Duodenal mucosa (tissue), 2 donors: ENCODE data around the gene TCEAL3.

ENCODE experiments used
- H3K27ac ChIP-seq: one replicate; pipeline ENCODE4 v1.7.0; 2013; ENCODE audit warnings: low read depth, low read length
- H3K27me3 ChIP-seq, 2 donors: one replicate each; pipeline ENCODE4 v1.7.0; 2013; ENCODE audit warnings: low read length in 2 of 2, control low read depth in 1 of 2; ENCODE audit not compliant: insufficient read depth in 2 of 2, control insufficient read depth in 1 of 2
- H3K36me3 ChIP-seq, 2 donors: one replicate each; pipeline ENCODE4 v1.7.0; 2013; ENCODE audit warnings: low read length in 2 of 2, control low read depth in 1 of 2; ENCODE audit not compliant: insufficient read depth in 2 of 2, control insufficient read depth in 1 of 2
- H3K4me1 ChIP-seq, 2 donors: one replicate each; pipeline ENCODE4 v1.7.0; 2013; ENCODE audit warnings: low read length in 2 of 2, control low read depth in 1 of 2; ENCODE audit not compliant: insufficient read depth in 2 of 2, control insufficient read depth in 1 of 2
- H3K4me3 ChIP-seq, 2 donors: one replicate each; pipeline ENCODE4 v1.7.0; 2013; ENCODE audit warnings: low read length in 2 of 2, low read depth in 1 of 2
- H3K9ac ChIP-seq, 2 donors: one replicate each; pipeline ENCODE4 v1.7.0; 2013; ENCODE audit warnings: low read length in 2 of 2, low read depth in 1 of 2
- H3K9me3 ChIP-seq, 2 donors: one replicate each; pipeline ENCODE4 v1.7.0; 2013; ENCODE audit warnings: low read length in 2 of 2, control low read depth in 1 of 2; ENCODE audit not compliant: control insufficient read depth in 1 of 2

Gene TCEAL3, protein sequence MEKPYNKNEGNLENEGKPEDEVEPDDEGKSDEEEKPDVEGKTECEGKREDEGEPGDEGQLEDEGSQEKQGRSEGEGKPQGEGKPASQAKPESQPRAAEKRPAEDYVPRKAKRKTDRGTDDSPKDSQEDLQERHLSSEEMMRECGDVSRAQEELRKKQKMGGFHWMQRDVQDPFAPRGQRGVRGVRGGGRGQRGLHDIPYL

GRCh38 chrX:103607364-103608305 lies at the start of gene TCEAL3:
Gene TCEAL3, plus strand, starts transcription at chrX:103607963. Its CDS starts 1,102 bp downstream, at chrX:103609065.
- no peaks in the 10 kb centered on the region for H3K36me3 ChIP-seq
- peak within 1 kb of the TSS; percentile 55 to 63 for H3K9ac ChIP-seq
- H3K4me3 ChIP-seq = peak within 1 kb of the TSS; percentile 61 to 63
- H3K27me3 ChIP-seq = no peaks in the 10 kb centered on the region
- peaks cover 0 to 3% of the 10 kb centered on the region in 2 donors for H3K4me1 ChIP-seq
- H3K9me3 ChIP-seq = no peaks in the 10 kb centered on the region
- peak within 1 kb of the TSS; percentile 56 for H3K27ac ChIP-seq

DNA sequence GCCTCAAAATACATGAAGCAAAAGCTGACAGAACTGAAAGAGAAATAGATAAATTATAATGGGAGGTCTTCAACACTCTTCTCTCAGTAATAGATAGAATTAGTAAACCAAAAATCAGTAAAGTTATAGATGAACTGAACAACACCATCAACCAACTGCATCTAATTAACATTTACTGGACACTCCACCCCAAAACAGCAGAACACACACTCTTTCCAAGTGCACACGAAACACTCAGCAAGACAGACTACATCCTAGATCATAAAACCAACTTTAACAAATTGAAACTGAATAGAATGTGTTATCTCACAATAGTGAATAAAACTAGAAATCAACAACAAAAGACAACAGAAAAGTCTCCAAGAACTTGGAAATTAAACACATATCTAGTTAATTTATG lies 47.5 kb upstream of the TCEAL3 start:
- Histone ChIP-seq H3K27ac (no peak overlapping the region), H3K36me3 (no peaks in the 10 kb centered on the region), H3K9me3 (no peaks in the 10 kb centered on the region), H3K27me3 (no peaks in the 10 kb centered on the region), H3K9ac (no peak overlapping the region), H3K4me3 (no peak overlapping the region), H3K4me1 (no peaks in the 10 kb centered on the region)

GRCh38 chrX:103562801-103563200 lies 45.0 kb upstream of the TCEAL3 start:
- no peak overlapping the region for H3K9ac ChIP-seq
- H3K9me3 ChIP-seq = no peaks in the 10 kb centered on the region
- H3K4me1 ChIP-seq = no peaks in the 10 kb centered on the region
- no peak overlapping the region for H3K4me3 ChIP-seq
- H3K27ac ChIP-seq = no peak overlapping the region
- no peaks in the 10 kb centered on the region for H3K36me3 ChIP-seq
- no peaks in the 10 kb centered on the region for H3K27me3 ChIP-seq

- H3K4me3 ChIP-seq = no peak overlapping the region
- no peaks in the 10 kb centered on the region for H3K4me1 ChIP-seq
- no peak overlapping the region for H3K27ac ChIP-seq
- no peak overlapping the region for H3K9ac ChIP-seq
- no peaks in the 10 kb centered on the region for H3K27me3 ChIP-seq
- no peaks in the 10 kb centered on the region for H3K9me3 ChIP-seq
- H3K36me3 ChIP-seq = no peaks in the 10 kb centered on the region
Measured at GRCh38 chrX:103565197-103565596, 42.6 kb upstream of the TCEAL3 start.

- Histone ChIP-seq H3K4me1 (no peaks in the 10 kb centered on the region), H3K9ac (no peak overlapping the region), H3K9me3 (no peaks in the 10 kb centered on the region), H3K36me3 (no peaks in the 10 kb centered on the region), H3K27ac (no peak overlapping the region), H3K4me3 (no peak overlapping the region), H3K27me3 (no peaks in the 10 kb centered on the region)
Measured at GRCh38 chrX:103565752-103566151, 42.0 kb upstream of the TCEAL3 start.

GRCh38 chrX:103571121-103571520 lies 36.6 kb upstream of the TCEAL3 start:
- Histone ChIP-seq H3K4me1 (no peaks in the 10 kb centered on the region), H3K27me3 (no peaks in the 10 kb centered on the region), H3K9me3 (no peaks in the 10 kb centered on the region), H3K4me3 (no peak overlapping the region), H3K36me3 (no peaks in the 10 kb centered on the region), H3K9ac (no peak overlapping the region), H3K27ac (no peak overlapping the region)

- H3K4me1 ChIP-seq = no peaks in the 10 kb centered on the region
- no peaks in the 10 kb centered on the region for H3K27me3 ChIP-seq
- H3K4me3 ChIP-seq = no peak overlapping the region
- H3K27ac ChIP-seq = no peak overlapping the region
- no peaks in the 10 kb centered on the region for H3K36me3 ChIP-seq
- H3K9me3 ChIP-seq = no peaks in the 10 kb centered on the region
- H3K9ac ChIP-seq = no peak overlapping the region
Measured at GRCh38 chrX:103571726-103572125, 36.0 kb upstream of the TCEAL3 start.

- Histone ChIP-seq H3K27me3 (no peaks in the 10 kb centered on the region), H3K9ac (no peak overlapping the region), H3K27ac (no peak overlapping the region), H3K9me3 (no peaks in the 10 kb centered on the region), H3K4me3 (no peak overlapping the region), H3K36me3 (no peaks in the 10 kb centered on the region), H3K4me1 (no peaks in the 10 kb centered on the region)
Measured at GRCh38 chrX:103573202-103573601, 34.6 kb upstream of the TCEAL3 start.

DNA sequence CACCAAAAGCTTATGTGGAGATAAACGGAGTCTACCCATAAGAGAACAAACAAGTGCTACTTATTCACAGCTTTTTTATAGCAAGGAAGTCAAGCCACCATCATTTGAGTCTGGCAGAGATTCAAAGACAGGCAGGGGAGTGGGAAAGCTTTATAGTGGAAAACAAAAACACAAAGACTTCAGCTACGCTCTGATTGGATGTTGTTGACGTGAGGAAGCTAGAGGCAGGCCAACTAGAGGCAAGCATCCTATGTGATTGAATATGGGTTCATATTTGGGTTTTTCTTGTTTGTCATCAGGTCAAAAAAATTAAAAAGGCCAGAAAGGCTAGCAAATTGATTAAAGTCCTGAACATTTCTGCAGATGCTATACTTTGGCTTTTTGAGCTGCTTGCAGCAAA lies 23.2 kb upstream of the TCEAL3 start:
- no peak overlapping the region for H3K27ac ChIP-seq

More for the DNA sequence above, 23.2 kb upstream of the TCEAL3 start:
- Histone ChIP-seq H3K27me3 (no peaks in the 10 kb centered on the region), H3K36me3 (no peaks in the 10 kb centered on the region), H3K4me1 (peaks cover 0 to 3% of the 10 kb centered on the region in 2 donors), H3K4me3 (no peak overlapping the region), H3K9ac (no peak overlapping the region), H3K9me3 (no peaks in the 10 kb centered on the region)
